HG03159 (cell line): Measurements from ENCODE around the gene SLC2A6.

Source experiments
- ATAC-seq: cut with Tn5 transposase; IDR thresholded peaks from one replicate; pipeline ENCODE4 v1.9.1; 2021; ENCODE audit warnings: mild to moderate bottlenecking, moderate library complexity; ENCODE audit not compliant: unreplicated experiment

Gene SLC2A6

DNA sequence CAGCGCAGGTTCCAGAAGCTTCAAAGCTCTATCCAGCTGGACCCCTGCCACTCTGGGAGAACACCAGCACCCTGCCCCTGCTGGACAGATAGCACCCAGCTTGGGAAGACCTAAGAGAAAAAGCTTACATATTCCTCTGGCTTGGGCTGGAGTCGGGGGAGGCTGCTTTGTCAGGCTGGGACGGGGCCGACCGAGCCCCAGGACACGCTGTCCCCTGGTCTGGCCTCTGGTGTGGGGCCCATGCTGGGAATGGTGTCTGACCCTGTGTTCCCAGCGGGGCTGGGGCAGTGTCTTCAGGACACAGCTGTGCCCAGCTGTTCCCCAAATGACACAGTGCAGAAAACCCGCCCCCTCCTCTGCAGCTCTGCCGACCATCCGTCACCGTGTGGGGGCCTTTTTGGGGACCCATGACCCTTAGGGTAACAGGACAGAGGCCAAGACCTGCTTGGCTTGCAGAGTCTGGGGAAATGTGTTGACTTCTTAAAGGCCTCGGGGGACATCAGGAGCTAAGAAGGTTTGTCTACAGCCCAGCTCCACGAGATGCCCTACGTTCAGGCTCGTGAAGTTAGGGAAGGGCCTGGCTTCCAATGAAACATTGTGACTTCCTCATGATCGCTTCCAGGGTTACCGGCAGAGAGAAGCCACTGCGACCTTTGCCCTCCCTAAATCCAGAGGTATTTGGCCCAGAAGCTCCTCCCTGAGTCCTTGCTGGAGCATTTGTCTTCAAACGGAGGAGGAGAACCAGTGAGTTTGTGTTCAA, 20.4 kb upstream of the SLC2A6 start:
- ATAC-seq, result no peak

DNA sequence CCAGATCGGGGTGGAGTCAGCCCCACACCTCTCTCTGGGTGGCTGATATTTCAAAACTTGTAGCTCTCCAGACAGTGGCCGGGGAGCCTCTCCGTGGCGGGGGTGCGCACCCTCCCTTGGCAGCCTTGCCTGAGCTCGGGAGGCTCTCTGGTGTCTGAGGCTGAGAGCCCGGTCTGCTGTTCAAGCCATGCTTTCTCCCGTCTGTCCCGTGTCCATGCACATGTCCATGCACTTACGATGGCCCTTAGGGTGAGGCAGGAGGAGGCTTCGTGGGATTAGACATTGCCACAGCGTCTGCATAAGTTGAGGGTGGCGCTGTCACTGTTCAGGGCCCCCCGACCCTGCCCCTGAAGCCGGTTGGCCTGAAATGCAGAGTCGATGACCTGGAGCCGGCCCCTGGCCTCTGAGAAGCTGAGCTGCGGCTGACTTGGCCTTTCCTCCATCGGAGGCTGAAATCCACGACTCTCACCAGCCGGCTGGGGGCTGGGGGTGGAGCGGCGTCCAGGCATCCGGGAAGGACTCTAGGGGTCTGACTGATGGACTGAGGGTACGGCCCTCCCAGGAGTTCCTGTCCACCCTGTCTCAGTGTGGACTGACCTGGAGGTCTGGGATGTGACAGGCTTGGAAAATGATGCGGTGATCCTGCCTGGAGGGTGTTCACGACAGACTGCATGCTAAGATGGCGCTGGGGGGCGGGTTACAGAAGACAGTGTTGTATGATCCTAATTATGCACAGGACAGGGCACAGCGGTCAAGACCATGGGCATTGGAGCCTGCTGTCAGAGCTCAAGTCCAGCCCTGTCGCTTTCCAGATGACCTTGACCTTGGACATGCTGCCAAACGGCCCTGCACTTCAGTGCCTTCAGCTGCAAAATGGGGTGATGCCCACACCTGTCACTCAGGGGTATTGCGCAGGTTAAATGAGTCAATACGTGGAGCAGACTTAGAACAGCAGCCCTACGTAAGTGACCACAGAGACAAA, 18.3 kb upstream of the SLC2A6 start:
- no peak for ATAC-seq

DNA sequence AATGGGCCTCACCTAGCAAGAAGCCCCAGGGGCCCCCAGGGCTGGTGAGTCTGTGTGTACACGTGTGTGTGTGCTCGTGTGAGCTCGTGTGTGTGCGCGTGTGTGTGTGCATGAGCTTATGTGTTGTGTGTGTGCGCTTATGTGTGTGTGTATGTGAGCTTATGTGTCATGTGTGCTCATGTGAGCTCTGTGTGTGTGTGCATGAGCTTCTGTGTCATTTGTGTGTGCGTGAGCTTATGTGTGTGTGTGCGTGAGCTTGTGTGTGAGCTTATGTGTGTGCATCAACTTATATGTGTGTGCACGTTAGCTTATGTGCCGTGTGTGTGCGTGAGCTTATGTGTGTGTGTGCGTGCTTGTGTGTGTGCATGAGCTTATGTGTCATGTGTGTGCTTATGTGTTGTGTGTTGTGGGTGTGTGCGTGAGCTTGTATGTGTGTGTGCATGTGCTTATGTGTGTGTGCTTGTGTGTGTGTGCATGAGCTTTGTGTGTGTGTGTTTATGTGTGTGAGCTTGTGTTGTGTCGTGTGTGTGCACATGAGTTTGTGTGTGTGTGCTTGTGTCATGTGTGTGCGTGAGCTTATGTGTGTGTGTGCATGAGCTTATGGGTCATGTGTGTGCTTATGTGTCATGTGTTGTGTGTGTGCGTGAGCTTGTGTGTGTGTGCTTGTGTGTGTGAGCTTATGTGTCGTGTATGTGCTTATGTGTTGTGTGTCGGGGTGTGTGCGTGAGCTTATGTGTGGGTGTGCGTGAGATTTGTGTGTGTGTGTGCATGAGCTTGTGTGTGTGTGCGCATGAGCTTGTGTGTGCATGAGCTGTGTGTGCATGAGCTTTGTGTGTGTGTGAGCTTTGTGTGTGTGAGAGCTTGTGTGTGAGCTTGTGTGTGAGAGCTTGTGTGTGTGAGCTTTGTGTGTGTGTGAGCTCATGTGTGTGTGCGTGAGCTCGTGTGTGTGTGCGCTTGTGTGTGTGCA, 16.7 kb upstream of the SLC2A6 start:
- no peak for ATAC-seq

DNA sequence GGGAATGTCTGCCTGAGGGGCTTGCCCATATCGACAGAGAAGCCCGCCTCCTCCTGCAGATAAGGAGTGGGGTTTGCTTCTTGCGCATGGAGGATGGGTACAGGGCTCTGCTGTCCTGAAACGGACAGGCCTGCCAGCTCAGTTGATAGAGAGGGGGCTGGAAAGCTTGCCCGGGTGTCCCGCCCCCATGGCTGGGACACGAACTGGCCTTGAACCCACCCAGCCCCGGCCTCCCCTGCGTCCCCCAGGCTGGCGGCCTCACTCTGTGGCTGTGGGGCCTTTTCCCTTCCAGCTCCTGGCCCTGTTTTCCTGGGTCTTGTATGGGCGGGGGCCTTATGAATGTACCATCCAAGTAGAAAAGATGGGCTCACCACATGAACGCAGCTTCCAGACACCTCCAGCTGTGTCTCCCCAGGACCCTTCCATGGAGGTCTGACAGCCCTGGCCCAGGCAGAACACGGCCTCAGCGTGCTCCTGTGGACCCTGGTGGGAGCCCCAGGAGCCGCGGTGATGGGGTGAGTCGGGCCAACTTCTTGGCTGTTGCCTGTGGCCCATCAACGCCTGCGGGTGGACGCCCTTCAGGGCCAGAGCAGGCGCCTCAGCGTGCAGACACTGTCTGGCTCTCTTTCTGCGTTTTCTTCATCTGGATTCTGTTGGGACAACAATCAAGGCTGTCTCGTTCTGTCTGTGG, 15.9 kb upstream of the SLC2A6 start:
- ATAC-seq, result no peak

DNA sequence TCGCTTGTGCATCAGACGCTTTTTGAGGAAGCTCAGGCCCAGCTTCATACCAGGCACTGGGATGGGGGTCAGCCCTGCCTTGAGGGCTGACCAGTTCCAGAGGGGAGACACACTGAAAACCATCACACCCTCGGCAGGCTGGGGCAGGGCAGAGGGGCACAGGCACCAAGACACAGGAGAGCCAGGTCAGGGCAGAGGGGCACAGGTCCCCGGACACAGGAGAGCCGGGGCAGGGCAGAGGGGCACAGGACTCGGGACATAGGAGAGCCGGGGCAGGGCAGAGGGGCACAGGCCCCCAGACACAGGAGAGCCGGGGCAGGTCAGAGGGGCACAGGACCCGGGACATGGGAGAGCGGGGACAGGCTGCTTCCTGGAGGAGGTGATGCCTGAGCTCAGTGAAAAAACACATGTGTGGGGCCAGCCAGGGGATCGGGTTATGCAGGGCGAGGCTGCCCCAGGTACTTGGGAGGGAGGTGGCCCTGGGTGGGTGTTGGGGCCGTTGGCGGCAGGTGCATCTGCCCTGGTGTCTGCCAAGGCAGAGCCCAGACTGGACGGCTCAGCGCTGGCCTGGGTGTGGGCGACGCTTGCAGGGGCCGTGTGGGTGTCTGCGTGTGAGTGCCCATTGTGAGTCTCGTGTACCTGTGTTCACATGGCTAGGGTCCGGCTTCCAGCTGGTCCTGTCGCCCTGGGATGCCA, 15.1 kb upstream of the SLC2A6 start:
- no peak for ATAC-seq

DNA sequence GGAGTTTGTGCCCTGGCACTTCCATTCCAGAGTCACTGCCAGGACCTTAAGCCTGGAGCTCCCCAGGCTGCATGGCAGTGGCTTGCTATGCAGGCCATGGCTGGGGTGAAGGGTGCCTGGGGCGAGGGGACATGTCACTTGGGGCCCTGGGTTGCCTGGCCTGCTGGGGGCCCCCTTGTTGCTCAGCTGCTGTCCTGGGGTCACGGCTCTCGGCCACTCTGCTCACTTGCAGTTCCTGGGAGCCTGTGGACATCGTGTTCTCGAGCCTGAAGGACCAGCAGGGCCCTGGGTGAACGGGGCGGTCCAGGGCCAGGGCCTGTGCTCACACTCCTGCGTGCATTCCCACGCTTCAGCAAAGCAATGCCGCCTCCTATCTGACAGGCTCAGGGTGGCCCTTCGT, 14.5 kb upstream of the SLC2A6 start:
- no peak for ATAC-seq

DNA sequence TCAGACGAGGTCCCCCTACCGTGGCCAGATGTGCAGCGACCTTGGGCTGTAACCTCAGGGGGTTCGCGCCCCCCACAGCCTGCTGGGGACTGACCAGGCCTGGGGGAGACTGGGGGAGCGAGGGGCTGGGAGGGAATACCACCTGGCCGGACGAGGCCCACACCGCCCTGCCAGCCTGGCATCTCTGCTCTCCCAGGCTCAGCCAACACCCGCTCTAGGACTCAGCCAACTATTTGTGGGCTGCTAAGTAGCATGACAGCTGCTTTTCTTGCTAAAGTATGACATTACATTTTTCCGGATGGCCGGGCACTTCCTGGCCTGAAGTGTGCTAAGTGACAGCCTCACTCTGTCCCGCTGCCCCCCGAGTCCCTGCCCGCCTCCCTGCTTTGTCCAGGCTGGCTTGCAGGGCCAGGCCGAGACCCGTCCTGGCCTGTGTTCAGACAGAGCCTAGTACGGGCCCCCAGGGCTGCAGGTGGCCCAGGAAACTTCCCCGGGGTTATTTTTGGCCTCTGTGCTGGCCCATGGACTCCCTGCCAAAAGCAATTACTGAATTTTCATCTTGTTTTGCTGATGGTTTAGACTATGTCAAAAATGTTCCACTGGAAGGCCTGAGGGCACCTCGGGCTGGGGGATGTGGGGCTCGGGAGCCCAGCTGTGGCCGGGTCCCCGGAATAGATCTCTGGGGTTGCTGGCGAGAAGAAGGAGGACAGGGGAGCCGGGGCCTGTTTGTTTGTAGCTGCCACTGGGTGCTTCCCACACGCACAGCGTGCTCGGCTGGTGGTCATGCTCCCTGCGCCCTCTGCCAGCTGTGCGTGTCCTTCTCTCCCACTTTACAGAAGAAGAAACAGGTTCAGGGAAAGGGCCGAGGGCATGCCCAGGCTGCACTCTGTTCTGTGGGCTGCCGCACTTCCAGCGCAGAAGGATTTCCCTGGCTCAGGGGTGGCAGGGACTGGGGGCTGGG, 13.4 kb upstream of the SLC2A6 start:
- ATAC-seq, result no peak

DNA sequence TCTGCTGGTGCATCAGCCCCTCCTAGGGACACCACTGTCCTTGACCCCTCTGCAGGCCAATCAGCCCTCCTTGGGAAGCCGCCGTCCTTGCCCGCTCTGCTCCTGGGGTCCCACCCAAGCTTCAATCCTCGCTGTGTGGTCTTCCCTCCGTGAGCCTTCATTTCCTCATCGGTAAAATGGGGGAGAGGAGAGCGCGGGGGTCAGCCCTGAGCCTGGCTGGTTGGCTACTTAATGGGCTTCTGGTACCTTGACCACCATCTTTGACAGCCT, 12.7 kb upstream of the SLC2A6 start:
- no peak for ATAC-seq

DNA sequence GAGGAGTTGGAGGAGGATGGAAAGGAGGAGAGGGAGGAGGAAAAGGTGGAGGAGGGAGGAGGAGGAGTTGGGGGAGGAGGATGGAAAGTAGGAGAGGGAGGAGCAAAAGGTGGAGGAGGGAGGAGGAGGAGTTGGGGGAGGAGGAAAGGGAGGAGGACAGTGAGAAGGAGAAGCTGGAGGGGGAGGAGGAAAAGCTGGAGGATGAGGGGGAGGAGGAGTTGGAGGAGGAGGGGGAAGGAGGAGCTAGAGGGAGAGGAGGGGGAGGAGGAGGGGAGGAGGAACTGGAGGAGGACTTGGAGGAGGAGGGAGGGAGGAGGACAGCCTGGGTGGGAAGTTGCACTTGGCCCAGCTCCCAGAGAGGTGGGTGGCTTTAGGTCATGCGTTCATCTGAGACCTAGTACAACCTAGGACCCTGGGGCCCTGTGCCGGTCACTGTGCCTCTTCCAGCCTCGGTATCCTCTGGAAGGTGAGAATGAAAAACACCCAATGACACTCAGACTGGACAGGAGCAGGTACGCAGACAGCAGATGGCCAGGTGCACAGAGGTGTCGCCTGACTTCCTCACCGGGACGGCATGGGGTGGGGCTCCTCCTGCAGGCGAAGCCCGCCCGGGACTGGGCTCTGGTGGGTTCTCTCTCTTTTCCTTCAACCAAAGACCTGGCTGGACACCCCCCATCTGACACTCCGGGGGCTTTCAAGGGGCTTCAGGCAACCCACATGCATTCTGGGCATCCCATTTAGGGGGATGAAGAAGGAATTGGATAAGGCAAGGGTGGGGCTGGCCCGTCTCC, 12.2 kb upstream of the SLC2A6 start:
- no peak for ATAC-seq

DNA sequence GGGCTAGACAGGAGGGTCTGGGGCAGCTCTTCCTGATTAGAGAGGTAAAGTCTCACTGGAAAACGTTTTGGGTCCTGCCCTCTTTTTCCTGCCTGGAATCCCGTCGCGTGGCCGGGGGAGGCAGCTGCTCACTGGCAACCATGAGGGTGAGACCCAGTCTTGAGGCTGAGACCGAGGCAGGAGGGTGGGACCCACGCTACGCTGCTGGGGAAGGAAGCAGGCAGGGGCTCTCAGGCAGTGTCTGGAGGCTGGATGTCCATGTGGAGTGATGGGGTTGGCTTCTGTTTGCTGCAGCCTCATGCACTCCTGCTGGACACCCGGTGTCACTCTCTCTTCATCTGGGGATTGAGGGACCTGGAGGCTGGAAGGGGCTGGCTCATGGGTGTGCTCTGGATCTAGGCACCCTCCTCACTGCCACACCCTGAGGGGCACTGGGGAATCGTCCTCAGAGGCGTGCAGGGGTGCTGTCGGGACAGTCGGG, 11.3 kb upstream of the SLC2A6 start:
- ATAC-seq, result no peak

DNA sequence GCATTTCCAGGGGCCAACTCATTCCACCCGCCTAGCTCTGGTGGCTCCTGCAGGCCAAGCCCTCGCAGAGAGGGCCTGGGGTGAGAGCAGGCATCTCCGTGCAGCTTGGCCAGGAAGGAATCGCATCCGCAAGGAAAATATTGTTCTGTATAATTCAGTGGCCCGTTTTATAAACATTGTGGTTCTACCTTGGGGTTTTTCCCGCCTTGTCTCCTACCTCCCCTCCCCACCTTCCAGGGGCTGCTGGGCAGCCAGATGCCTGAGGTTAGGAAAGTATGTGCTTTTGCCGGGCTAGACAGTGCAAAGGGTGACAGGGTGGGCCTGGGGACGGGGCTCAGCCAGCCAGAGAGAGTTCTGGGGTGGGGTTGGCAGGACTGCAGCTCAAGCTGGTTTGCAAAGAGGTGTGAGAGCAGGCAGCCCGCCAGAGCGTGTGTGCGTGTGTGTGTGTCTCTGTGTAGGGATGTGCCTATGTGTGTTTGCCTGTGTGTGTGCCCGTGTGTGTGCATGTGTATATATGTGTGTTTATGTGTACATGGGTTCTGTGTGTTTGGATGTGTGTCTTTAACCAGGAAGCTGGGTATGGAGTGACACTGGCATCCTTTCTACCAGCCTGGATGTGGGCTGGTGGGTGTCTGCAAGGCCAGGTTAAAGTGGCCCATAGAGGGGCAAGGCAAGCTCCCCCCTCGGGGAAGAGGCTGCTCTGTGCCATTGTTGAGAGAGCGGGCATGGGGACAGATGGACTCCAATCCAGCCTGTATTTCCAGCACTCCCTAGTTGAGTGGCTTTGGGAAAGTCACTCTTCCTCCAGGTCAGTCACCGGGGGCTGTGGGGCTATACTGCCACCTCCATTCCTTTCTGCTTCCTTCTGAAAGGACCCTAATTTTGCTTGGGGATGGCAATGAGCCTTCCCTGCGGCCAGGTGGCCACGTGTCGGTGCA, 10.6 kb upstream of the SLC2A6 start:
- ATAC-seq, result no peak

DNA sequence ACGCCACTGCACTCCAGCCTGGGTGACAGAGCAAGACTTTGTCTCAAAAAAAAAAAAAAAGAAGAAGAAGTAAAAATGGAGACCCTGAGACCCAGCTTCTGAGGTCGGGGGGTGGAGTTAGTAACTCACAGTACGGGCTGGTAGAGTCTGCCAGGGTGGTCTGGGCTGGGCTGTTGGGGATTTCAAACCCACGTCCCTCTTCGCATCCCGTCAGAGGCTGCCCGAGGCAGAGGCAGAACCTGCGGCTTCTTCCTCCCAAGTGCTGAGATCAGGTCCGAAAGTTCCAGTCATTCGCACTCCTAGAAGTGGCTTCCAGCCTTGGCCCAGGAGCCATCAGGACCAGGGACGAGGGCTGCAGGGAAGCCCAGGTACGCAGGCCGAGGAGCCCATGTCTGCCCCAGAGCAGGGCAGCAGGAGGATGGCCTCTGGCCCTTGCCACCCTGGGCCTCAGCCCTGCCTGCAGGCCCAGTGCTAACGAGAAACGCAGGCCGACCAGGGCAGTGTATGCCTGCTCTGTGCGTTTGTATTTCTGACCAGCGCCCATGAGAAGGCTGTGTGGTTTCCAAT, 9.9 kb upstream of the SLC2A6 start:
- no peak for ATAC-seq

DNA sequence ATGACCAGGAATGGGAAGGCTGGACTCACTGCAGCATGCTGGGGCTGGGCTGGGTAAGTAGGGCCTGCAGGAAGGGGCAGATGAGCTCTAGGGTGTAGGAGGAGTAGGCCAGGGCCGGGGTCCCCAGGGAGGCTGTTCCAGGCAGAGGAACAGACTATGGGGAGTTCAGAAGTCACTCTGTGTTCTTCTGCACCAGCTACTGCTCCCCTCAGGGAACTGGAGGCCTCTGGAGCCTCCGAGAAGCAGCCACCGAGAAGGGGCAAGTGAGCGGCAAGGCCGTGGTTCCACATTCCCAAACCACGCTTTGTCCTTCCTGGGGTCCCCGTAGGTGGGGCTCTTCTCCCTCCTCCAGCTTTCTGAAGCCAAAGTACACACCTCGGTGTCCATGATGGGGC, 8.4 kb upstream of the SLC2A6 start:
- ATAC-seq, result no peak

DNA sequence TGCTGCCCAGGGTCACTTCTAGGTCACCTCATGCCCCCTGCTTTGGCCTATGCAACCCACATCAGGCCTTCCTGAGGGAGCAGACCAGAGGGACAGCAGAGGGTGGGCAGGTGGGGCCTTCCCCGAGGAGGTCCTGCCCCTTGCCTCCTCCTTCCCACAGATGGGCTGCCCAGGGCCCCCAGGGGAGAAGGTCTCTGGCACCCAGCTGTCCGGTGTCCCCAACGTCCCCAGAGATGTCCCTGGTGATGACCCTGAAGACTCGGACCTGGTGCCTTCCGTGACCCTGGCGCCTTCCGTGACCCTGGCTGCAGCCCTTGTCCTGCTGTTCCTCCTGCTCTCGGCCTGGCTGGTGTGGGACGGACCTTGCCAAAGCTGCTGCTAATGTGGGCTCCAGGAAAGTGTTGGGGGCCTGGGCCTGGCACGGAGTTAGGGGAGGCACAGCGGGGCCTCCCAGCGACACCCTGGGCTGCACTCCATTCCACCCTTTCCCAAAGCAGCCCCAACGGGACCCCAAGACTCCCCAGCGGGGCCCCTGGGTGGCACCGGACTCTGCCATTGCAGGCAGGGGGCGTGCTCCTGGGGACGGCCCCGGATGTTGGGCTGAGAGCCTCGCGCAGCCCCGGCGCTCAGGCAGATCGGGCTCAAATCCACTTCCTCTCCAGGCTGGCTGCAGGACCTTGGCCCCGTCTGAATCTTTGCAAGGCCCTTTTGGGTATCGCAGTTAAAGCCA, 6.8 kb upstream of the SLC2A6 start:
- peak; percentile 30 for ATAC-seq

DNA sequence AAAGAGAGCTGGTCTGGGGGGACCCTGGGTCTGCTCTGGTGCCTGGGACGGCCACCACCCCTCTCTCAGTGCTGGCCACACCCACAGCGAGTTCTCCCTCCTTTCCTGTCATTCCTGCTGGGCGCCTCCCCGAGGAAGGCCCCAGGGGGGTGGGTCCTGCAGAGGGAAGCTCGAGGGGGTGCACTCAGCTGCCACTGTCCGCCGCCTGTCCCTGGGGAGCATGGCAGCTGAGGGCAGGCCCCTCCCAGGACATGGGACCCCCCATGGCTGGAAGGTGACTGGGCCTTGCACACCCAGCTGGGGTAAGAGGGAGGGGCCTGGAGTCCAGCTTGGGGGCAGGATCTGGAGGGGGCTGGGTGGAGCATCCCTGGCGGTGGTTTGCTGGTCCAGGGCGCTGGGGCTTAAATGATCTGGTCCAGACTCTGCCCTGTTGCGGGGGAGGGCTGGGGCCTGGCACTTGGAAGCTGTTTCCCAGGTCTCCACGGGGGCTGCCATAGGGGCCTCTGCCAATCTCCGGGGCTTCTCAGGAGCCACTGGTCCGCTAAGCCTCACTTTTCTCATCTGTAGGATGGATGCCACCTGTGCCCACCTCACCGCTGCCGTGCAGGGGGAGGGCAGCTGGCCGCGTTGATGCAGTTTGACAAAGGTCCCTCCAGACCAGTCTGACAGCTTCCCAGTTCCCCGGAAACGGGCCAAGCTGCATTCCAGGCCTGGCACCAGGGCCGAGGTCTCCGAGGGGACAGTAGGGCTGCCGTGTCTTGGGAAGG, 6.0 kb upstream of the SLC2A6 start:
- no peak for ATAC-seq
